HepG2 (cell line): ENCODE results near the gene COPA. TPM values are rescaled to one million over a fixed set of nuclear protein-coding genes. Genes with fewer than 3 reads are reported as not detected.

Experiments used
- ARNTL ChIP-seq: sonication (generic); formaldehyde crosslinking; IDR thresholded peaks from 2 replicates; pipeline ENCODE4 v1.4.0; 2020; ENCODE audit warnings: mild to moderate bottlenecking, missing genetic modification reagents
- CBX1 ChIP-seq: IDR thresholded peaks from one replicate; pipeline ENCODE4 v1.6.1; 2016; ENCODE audit warnings: antibody characterized with exemption, low read depth
- CREBL2 ChIP-seq: sonication (generic); formaldehyde crosslinking; IDR thresholded peaks from 2 replicates; pipeline ENCODE4 v1.8.1; 2023; ENCODE audit warnings: missing genetic modification reagents, mild to moderate bottlenecking, borderline replicate concordance
- DZIP1 ChIP-seq: sonication (generic); formaldehyde crosslinking; IDR thresholded peaks from 2 replicates; pipeline ENCODE4 v1.5.0; 2020; ENCODE audit warnings: mild to moderate bottlenecking, missing genetic modification reagents
- JUND ChIP-seq: sonication (generic); formaldehyde crosslinking; IDR thresholded peaks from 2 replicates; pipeline ENCODE4 v1.8.0; 2022; ENCODE audit warnings: mild to moderate bottlenecking, missing genetic modification reagents
- MTA3 ChIP-seq: sonication (generic); formaldehyde crosslinking; IDR thresholded peaks from 2 replicates; pipeline ENCODE4 v1.4.0; 2020; ENCODE audit warnings: missing genetic modification reagents
- NCOA1 ChIP-seq: sonication (generic); formaldehyde crosslinking; IDR thresholded peaks from 2 replicates; pipeline ENCODE4 v1.9.0; 2021; ENCODE audit warnings: missing genetic modification reagents
- NFATC3 ChIP-seq: sonication (generic); formaldehyde crosslinking; IDR thresholded peaks from 2 replicates; pipeline ENCODE4 v1.5.1; 2020; ENCODE audit warnings: mild to moderate bottlenecking, missing genetic modification reagents
- PAXIP1 ChIP-seq: sonication (generic); formaldehyde crosslinking; conservative IDR thresholded peaks from 2 replicates; pipeline ENCODE4 v1.4.0; 2020; ENCODE audit warnings: mild to moderate bottlenecking, missing genetic modification reagents, moderate library complexity
- PCBP1 ChIP-seq: fragments of 200-400 bp; formaldehyde crosslinking; IDR thresholded peaks from 2 replicates; pipeline ENCODE4 v1.6.1; 2017; ENCODE audit warnings: mild to moderate bottlenecking, low read depth, low read length, borderline replicate concordance
- PHF20 ChIP-seq: sonication (generic); formaldehyde crosslinking; IDR thresholded peaks from 2 replicates; pipeline ENCODE4 v1.5.0; 2020; ENCODE audit warnings: mild to moderate bottlenecking, missing genetic modification reagents
- RARA ChIP-seq: IDR thresholded peaks from 2 replicates; pipeline ENCODE4 v1.6.1; 2016; ENCODE audit warnings: missing genetic modification reagents, missing compliant biosample characterization
- RORA ChIP-seq: sonication (generic); formaldehyde crosslinking; IDR thresholded peaks from 2 replicates; pipeline ENCODE4 v1.5.0; 2020; ENCODE audit warnings: mild to moderate bottlenecking, missing genetic modification reagents, moderate library complexity
- THAP11 ChIP-seq: IDR thresholded peaks from 2 replicates; pipeline ENCODE4 v1.6.1; 2016; ENCODE audit warnings: missing biosample characterization, missing genetic modification reagents
- XBP1 ChIP-seq: sonication (generic); formaldehyde crosslinking; IDR thresholded peaks from 2 replicates; pipeline ENCODE4 v1.5.0; 2020; ENCODE audit warnings: missing genetic modification reagents
- ZBTB21 ChIP-seq: sonication (generic); formaldehyde crosslinking; IDR thresholded peaks from 2 replicates; pipeline ENCODE4 v1.4.0; 2020; ENCODE audit warnings: missing genetic modification reagents
- ZBTB38 ChIP-seq: sonication (generic); formaldehyde crosslinking; IDR thresholded peaks from 2 replicates; pipeline ENCODE4 v1.5.1; 2020; ENCODE audit warnings: mild to moderate bottlenecking, missing genetic modification reagents
- ZNF251 ChIP-seq: sonication (generic); formaldehyde crosslinking; IDR thresholded peaks from 2 replicates; pipeline ENCODE4 v1.9.0; 2021; ENCODE audit warnings: mild to moderate bottlenecking, missing genetic modification reagents
- ZNF30 ChIP-seq: sonication (generic); formaldehyde crosslinking; IDR thresholded peaks from 2 replicates; pipeline ENCODE4 v1.5.0; 2020; ENCODE audit warnings: mild to moderate bottlenecking, missing genetic modification reagents
- ZNF446 ChIP-seq: sonication (generic); formaldehyde crosslinking; IDR thresholded peaks from 2 replicates; pipeline ENCODE4 v1.5.0; 2020; ENCODE audit warnings: mild to moderate bottlenecking, missing genetic modification reagents
- ZNF557 ChIP-seq: sonication (generic); formaldehyde crosslinking; IDR thresholded peaks from 2 replicates; pipeline ENCODE4 v1.4.0; 2020; ENCODE audit warnings: missing genetic modification reagents
- ZNF580 ChIP-seq: IDR thresholded peaks from 2 replicates; pipeline ENCODE4 v1.6.1; 2016; ENCODE audit warnings: low read depth, borderline replicate concordance
- ZNF713 ChIP-seq: sonication (generic); formaldehyde crosslinking; IDR thresholded peaks from 2 replicates; pipeline ENCODE4 v1.4.0; 2020; ENCODE audit warnings: mild to moderate bottlenecking, missing genetic modification reagents
- ZNF75D ChIP-seq: sonication (generic); formaldehyde crosslinking; IDR thresholded peaks from 2 replicates; pipeline ENCODE4 v1.8.1; 2023; ENCODE audit warnings: missing genetic modification reagents, mild to moderate bottlenecking, borderline replicate concordance
- ZNF768 ChIP-seq: sonication (generic); formaldehyde crosslinking; IDR thresholded peaks from 2 replicates; pipeline ENCODE4 v1.4.0; 2020; ENCODE audit warnings: missing genetic modification reagents
- polyA plus RNA-seq, 8 experiments: library from polyadenylated mRNA; depleted of rRNA in 3 of 8; stranded (reverse) in 7 of 8; unstranded in 1 of 8; fragments of >200 nt; fragmentation: Illumina TruSeq in 4 of 8; extraction: Trizol in 4 of 8; gene quantifications; 2 replicates each; pipeline versions ENCODE4 v1.2.1 to v1.2.3, GENCODE V29; 2011 to 2016; ENCODE audit warnings: low read depth in 4 of 8, missing spikeins in 1 of 8, mixed read lengths in 1 of 8; ENCODE audit not compliant: insufficient read depth in 1 of 8
- total RNA-seq, 5 experiments: library from RNA; depleted of rRNA; stranded (reverse); fragments of >200 nt; fragmentation: Illumina TruSeq; extraction: Trizol; gene quantifications; 2 replicates each; pipeline ENCODE4 v1.2.3, GENCODE V29; 2016; ENCODE audit warnings: low read depth in 1 of 5

The COPA gene
- total and polyA plus RNA-seq, 2 of the 13 experiments (the other 11 are each of a cell fraction or from before 2014, with no cell fraction given), result 160 to 197 TPM

GRCh38 chr1:160261893-160262794, 80.9 kb downstream of the COPA start, which contains the start of gene DCAF8 (continued):
- TF ChIP-seq CREBL2 (CRISPR knock-in tag), result no peak; the same call in 1 of the 2 replicates
- TF ChIP-seq ZBTB21, result no peak
- no peak; the same call in 1 of the 2 replicates for TF ChIP-seq ZNF713 (CRISPR knock-in tag)
- TF ChIP-seq ZNF446 (CRISPR knock-in tag), result peak; percentile 97
- TF ChIP-seq ZNF30 (CRISPR knock-in tag), result peak; percentile 89
- peak; percentile 68; the same call in 1 of the 2 replicates for TF ChIP-seq PCBP1
- no peak for TF ChIP-seq XBP1 (CRISPR knock-in tag)
- peak; percentile 94 for TF ChIP-seq THAP11 (CRISPR knock-in tag)
- TF ChIP-seq MTA3 (CRISPR knock-in tag), result no peak
- peak; percentile 82 for TF ChIP-seq NCOA1 (CRISPR knock-in tag)
- TF ChIP-seq RARA (CRISPR knock-in tag), result no peak
- no peak for TF ChIP-seq RORA (CRISPR knock-in tag)
- peak; percentile 49; the same call in 1 of the 2 replicates for TF ChIP-seq ZNF580 (CRISPR knock-in tag)
- TF ChIP-seq ZNF251, result no peak; the same call in 1 of the 2 replicates
- no peak for TF ChIP-seq PAXIP1 (CRISPR knock-in tag)
- TF ChIP-seq ARNTL (CRISPR knock-in tag), result 0 out of 2 replicates have a peak, but pooled peaks have one; percentile 45
- no peak for TF ChIP-seq ZNF557 (CRISPR knock-in tag)
- TF ChIP-seq JUND, result no peak; the same call in 1 of the 2 replicates
- peak; percentile 87 for TF ChIP-seq PHF20
- peak; percentile 72; the same call in 1 of the 2 replicates for TF ChIP-seq ZNF768
- TF ChIP-seq NFATC3 (CRISPR knock-in tag), result no peak
- 0 out of 2 replicates have a peak, but pooled peaks have one; percentile 81 for TF ChIP-seq ZNF75D (CRISPR knock-in tag)
- TF ChIP-seq CBX1, result peak; percentile 75
- TF ChIP-seq ZBTB38 (CRISPR knock-in tag), result peak; percentile 80
- TF ChIP-seq DZIP1, result no peak
